ENCODE data around the gene PRPSAP1. TPM values are rescaled to one million over a fixed set of nuclear protein-coding genes. Genes with fewer than 3 reads are reported as not detected.
"Not testable (repeated sequence)": the region's sequence is repeated elsewhere in the genome, so short reads cannot be mapped to it uniquely, and the experiment has no call there.

Gene PRPSAP1
- total RNA-seq, 2 experiments from 2014 or later, result 28.1 to 29.9 TPM

DNA sequence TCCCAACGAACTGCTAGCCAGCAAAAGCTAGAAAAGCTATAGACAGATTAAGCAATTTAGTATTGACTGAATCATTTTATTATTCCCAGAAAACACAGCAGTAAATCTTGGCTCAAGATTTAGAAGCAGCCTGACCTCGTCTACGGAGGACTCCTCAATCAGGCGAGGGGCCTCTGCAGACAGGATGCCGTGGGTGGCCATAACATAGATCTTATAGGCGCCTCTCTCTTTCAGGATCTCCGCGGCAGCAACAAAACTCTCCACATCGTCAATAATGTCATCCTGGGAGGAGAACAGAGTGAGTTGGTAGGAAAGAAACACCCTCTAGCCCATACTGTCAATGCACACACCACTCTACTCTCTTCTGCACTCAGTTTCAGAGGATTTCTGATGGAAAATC lies 41.0 kb downstream of the PRPSAP1 start:
- H3K4me1 Mint-ChIP-seq (ENCODE audit: low read depth), result peaks cover 4% of the 10 kb centered on the region
- intact Hi-C loops (cut with micrococcal nuclease), result no loop called here
- DNase-seq (no peak), ATAC-seq (no peak)
- H3K27ac Mint-ChIP-seq, result no peak overlapping the region
- CTCF ChIA-PET, result interaction anchor here (0.6 to 2.4 kb wide), 5 partner anchors 10 to 565 kb away, joined by 3 to 8 read pairs (median 4); no protein-coding TSS in a partner anchor
- no peak overlapping the region for H3K4me3 Mint-ChIP-seq
- H3K27me3 Mint-ChIP-seq, result no peaks in the 10 kb centered on the region
- TF ChIP-seq, protein P1, sequence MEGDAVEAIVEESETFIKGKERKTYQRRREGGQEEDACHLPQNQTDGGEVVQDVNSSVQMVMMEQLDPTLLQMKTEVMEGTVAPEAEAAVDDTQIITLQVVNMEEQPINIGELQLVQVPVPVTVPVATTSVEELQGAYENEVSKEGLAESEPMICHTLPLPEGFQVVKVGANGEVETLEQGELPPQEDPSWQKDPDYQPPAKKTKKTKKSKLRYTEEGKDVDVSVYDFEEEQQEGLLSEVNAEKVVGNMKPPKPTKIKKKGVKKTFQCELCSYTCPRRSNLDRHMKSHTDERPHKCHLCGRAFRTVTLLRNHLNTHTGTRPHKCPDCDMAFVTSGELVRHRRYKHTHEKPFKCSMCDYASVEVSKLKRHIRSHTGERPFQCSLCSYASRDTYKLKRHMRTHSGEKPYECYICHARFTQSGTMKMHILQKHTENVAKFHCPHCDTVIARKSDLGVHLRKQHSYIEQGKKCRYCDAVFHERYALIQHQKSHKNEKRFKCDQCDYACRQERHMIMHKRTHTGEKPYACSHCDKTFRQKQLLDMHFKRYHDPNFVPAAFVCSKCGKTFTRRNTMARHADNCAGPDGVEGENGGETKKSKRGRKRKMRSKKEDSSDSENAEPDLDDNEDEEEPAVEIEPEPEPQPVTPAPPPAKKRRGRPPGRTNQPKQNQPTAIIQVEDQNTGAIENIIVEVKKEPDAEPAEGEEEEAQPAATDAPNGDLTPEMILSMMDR (IDR thresholded peaks at IDR 0.05), result no peak
- POLR2A ChIA-PET, result no interaction called here
- H3K36me3 Mint-ChIP-seq (ENCODE audit: low read depth), result peaks cover 10% of the 10 kb centered on the region
- H3K9me3 Mint-ChIP-seq, result no peaks in the 10 kb centered on the region

DNA sequence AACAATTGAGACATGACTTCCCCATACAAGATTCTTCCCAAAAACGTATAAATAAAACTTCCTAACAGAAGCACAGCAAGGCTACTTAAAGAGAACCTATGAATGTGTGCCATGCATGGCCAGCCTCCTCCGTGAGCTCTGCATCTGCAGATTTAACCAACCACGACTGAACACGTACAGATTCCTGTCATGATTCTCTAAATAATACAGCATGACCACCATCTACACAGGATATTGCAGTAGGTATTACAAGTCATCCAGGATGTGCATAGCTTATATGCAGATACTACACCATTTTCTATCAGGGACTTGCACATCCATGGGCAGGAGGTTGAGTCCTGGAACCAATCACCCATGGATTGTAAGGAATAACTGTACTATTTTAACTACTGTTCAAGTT lies 44.3 kb downstream of the PRPSAP1 start:
- ChIA-PET CTCF (interaction anchor here (1.1 to 1.9 kb wide), 2 partner anchors 89 to 295 kb away, joined by 3 to 14 read pairs; no protein-coding TSS in a partner anchor), POLR2A (no interaction called here)
- H3K9me3 Mint-ChIP-seq, result no peaks in the 10 kb centered on the region
- H3K4me1 Mint-ChIP-seq (ENCODE audit: low read depth), result peaks cover 2% of the 10 kb centered on the region
- H3K4me3 Mint-ChIP-seq, result no peak overlapping the region
- H3K27ac Mint-ChIP-seq, result no peak overlapping the region
- TF ChIP-seq, protein P1 (IDR thresholded peaks at IDR 0.05), result no peak
- H3K36me3 Mint-ChIP-seq (ENCODE audit: low read depth), result peaks cover 3% of the 10 kb centered on the region
- no peak for DNase-seq
- ATAC-seq, result no peak
- intact Hi-C loops (cut with micrococcal nuclease), result loop anchor here (5.0 kb wide), 1 partner anchor 78 kb away; no protein-coding TSS in a partner anchor
- no peaks in the 10 kb centered on the region for H3K27me3 Mint-ChIP-seq

DNA sequence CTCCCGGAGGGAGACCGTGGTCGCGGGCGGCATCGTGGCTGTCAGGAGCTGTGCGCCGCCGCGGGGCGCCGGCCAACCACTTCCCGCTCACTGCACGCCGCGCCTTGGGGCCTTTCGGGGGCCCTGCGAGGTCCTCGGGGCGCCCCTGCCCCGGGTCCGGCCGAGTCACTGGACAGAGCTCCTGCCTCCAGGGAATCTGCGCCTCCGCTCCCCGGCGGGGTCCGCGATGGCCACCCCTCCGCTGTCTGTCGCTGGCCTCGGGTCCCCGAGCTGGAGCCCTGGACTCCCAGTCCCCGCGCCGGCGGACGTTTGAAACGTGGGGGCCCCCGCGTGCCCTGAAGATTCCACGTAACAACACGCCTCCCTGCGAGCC lies 45.8 kb downstream of the PRPSAP1 start, which contains the start of gene QRICH2:
Gene QRICH2, minus strand, starts transcription at position 311 of the 373 bp plus-strand sequence. Its CDS starts 278 bp downstream, at position 33.
- DNase-seq (no peak), ATAC-seq (no peak)
- Mint-ChIP-seq H3K27ac (no peak within 1 kb of the TSS), H3K9me3 (no peaks in the 10 kb centered on the region), H3K27me3 (no peaks in the 10 kb centered on the region), H3K4me3 (no peak within 1 kb of the TSS), H3K36me3 (ENCODE audit: low read depth) (no peaks in the 10 kb centered on the region), H3K4me1 (ENCODE audit: low read depth) (peaks cover 3% of the 10 kb centered on the region)
- ChIA-PET POLR2A (interaction anchor here (1.2 kb wide), 1 partner anchor 14 kb away, joined by 3 read pairs; no protein-coding TSS in a partner anchor), CTCF (interaction anchor here (1.7 to 11.0 kb wide), 3 partner anchors 20 to 90 kb away, joined by 5 to 154 read pairs (median 15); partner anchors contain the start of gene SPHK1)
- intact Hi-C loops (cut with micrococcal nuclease), result loop anchor here (5.0 kb wide), 1 partner anchor 79 kb away; no protein-coding TSS in a partner anchor
- TF ChIP-seq, protein P1 (IDR thresholded peaks at IDR 0.05), result no peak

DNA sequence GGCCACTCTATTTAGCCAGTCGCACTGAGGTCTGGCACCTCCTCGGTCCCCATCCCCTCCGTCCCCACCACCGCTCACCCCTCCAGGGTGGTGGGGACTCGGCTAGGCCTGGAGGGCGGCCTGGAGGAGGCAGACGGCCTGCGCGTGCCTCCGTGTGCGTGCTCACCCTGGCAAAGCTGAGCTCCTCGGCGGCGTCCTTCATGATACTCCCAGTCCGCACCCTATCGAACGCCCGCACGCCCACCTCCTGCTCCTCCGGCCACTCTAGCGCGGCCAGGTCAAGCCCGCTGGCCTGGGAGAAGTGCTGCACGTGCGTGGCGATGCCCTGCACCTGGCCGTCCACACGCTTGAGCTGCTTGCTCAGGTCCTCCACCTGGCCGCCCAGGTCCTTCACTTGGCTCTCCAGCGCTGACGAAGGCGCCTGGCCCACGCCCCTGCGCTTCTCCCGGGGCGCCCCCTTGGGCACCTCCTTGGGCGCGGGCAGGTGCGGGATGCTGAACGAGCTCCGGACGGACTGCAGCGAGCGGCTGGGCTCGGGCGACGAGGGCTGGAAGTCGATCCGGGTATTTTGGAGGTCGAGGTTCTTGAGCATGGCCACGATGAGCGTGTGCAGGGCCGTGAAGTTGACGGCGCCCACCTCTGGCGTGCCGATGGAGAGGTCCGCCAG lies 46.3 kb downstream of the PRPSAP1 start:
- ChIA-PET POLR2A (interaction anchor here (0.6 to 1.2 kb wide), 2 partner anchors 15 to 121 kb away, joined by 3 read pairs; no protein-coding TSS in a partner anchor), CTCF (interaction anchor here (1.1 to 11.0 kb wide), 4 partner anchors 20 to 124 kb away, joined by 3 to 154 read pairs (median 10); partner anchors contain the start of gene SPHK1)
- Mint-ChIP-seq H3K27ac (no peak overlapping the region), H3K4me1 (ENCODE audit: low read depth) (peaks cover 1% of the 10 kb centered on the region), H3K9me3 (no peaks in the 10 kb centered on the region), H3K27me3 (no peaks in the 10 kb centered on the region), H3K4me3 (no peak overlapping the region), H3K36me3 (ENCODE audit: low read depth) (no peaks in the 10 kb centered on the region)
- ATAC-seq (no peak), DNase-seq (no peak)
- TF ChIP-seq, protein P1 (IDR thresholded peaks at IDR 0.05), result no peak
- intact Hi-C loops (cut with micrococcal nuclease), result loop anchor here (5.0 kb wide), 1 partner anchor 80 kb away; no protein-coding TSS in a partner anchor

DNA sequence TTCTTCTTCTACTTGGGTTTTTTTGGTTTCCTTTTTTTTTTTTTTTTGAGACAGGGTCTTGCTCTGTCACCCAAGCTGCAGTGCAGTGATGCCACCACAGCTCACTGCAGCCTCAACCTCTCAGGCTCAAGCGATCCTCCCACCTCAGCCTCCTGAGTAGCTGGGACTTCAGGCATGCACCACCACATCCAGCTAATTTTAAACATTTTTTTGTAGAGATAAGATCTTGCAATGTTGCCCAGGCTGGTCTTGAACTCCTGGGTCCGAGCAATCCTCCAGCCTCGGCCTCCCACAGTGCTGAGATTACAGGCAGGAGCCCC lies 48.6 kb downstream of the PRPSAP1 start:
- H3K4me1 Mint-ChIP-seq (ENCODE audit: low read depth); H3K9me3 Mint-ChIP-seq; H3K27ac Mint-ChIP-seq; H3K27me3 Mint-ChIP-seq; DNase-seq; ATAC-seq; POLR2A ChIA-PET; H3K36me3 Mint-ChIP-seq (ENCODE audit: low read depth); H3K4me3 Mint-ChIP-seq: not testable (repeated sequence)
- CTCF ChIA-PET, result interaction anchor here (3.9 to 11.0 kb wide), 4 partner anchors 16 to 291 kb away, joined by 17 to 154 read pairs (median 25); partner anchors contain the start of gene SPHK1
- intact Hi-C loops (cut with micrococcal nuclease), result loop anchor here (5.0 kb wide), 1 partner anchor 82 kb away; no protein-coding TSS in a partner anchor

Measured in activated CD8-positive, alpha-beta T cell treated with anti-CD3 and anti-CD28 coated beads for 36 hours (primary cell).